Skin epidermis (tissue), 12 donors: ENCODE measurements around the gene NDUFB7.

ENCODE experiments used
- H3K27ac ChIP-seq, 21 experiments: fragments of 200-600 bp; sonication (generic) in 11 of 21; one replicate each; pipeline ENCODE4 v1.5.0; 2020; ENCODE audit warnings: mild to moderate bottlenecking in 3 of 21, inconsistent platforms in 2 of 21, moderate library complexity in 2 of 21
- H3K4me3 ChIP-seq, 7 experiments: fragments of 200-600 bp; sonication (generic) in 2 of 7; one replicate each; pipeline ENCODE4 v1.5.0; 2020; ENCODE audit warnings: inconsistent platforms in 2 of 7, mild to moderate bottlenecking in 2 of 7, moderate library complexity in 1 of 7

Gene NDUFB7

DNA sequence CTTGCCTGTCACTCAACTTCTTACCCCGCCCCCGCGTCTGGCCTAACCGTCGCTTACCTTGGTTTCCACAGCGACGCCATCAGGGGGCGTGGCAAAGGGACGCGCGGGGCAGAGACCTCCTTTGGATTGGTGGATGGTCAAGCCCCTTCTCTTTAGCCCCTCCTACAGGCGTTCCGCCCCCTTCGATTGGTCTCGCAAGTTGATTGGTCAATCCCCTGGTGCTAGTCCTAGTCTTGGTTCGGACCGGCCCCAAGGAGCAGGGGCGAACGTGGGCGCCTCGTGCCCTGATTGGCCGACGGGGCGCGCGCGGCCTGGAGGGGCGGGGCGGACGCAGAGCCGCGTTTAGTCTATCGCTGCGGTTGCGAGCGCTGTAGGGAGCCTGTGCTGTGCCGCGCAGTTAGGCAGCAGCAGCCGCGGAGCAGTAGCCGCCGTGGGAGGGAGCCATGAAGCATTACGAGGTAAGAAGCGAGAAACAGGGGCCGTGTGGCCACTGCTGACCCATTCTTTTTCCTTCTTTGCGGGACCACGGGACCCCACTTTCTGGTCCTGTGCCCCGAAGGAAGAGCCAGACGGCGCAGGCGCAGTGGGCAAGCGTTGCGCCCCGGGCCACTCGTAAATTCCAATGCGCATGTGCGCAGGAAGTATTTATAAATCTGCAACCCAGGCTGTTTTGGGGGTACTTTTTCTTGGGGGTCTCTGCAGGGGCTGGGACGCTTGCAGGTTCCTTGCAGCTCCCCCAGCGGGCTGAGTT is 42.4 kb downstream of the NDUFB7 start, which contains the start of gene TECR:
TECR (plus strand) TSS at position 341 of the 751 bp plus-strand sequence; CDS start at position 444, 103 bp downstream.
- Histone ChIP-seq H3K27ac (peak within 1 kb of the TSS; percentile 38 to 94 (median 85)), H3K4me3 (peak within 1 kb of the TSS; percentile 60 to 95 (median 71))

DNA sequence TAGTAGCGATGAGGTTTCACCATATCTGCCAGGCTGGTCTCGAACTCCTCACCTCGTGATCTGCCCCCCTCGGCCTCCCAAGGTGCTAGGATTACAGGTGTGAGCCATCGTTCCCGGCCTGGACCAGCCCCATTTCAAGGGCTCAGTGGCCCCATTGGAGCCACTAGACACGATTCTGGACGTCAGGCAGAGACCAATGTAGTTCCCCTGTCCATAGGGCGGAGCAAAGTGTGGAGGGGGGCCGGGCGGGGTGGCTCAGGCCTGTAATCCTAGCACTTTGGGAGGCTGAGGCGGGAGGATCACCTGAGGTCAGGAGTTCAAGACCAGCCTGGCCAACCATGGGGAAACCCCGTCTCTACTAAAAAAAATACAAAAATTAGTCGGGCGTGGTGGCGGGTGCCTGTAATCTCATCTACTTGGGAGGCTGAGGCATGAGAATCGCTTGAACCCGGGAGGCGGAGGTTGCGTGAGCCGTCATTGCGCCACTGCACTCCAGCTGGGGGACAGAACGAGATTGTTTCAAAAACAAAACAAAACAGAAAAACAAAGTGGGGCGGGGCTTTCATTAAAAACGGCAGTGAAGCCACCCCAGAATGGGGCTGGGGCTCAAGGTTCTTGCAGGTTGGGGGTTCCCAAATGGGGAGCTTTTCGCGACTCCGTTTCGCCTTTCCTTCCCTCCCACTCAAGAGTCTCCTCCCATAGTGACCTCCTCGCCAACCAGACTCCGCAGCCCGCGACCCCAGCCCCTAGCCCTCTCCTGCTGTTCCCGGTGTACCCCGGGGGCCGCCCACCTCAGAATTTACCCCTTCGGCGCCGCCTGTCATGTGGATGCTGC is 43.2 kb downstream of the NDUFB7 start:
- Histone ChIP-seq H3K4me3 (peak overlapping the region; percentile 60 to 95 (median 71)), H3K27ac (peak overlapping the region in 20 of 21 experiments; percentile 19 to 94 (median 78))

- H3K4me3 ChIP-seq, result peak overlapping the region in 1 of 7 experiments; percentile 10
- peak overlapping the region in 20 of 21 experiments; percentile 39 to 94 (median 83) for H3K27ac ChIP-seq
These were observed 45.4 kb downstream of the NDUFB7 start for GRCh38 chr19:14526423-14526822.

DNA sequence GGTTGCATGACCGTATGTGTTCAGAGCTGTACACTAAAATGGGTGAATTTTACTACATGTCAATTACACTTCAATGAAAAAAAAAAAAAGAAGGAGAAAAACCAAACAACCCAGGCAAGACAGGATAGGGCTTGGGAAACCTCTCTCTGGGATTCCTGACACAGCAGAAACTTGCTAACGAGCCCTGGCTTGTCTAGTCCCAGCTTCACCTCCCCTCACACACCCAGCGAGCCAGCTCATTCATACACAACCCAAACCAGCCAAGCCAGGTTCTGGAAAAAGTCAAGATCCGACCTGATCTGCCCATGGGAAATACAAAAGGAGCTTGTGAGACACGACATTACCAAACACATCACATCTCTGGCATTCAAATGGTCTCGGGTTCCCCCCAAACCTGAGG is 46.1 kb downstream of the NDUFB7 start:
- Histone ChIP-seq H3K4me3 (peak overlapping the region in 1 of 7 experiments; percentile 10), H3K27ac (peak overlapping the region in 20 of 21 experiments; percentile 39 to 97 (median 84))

DNA sequence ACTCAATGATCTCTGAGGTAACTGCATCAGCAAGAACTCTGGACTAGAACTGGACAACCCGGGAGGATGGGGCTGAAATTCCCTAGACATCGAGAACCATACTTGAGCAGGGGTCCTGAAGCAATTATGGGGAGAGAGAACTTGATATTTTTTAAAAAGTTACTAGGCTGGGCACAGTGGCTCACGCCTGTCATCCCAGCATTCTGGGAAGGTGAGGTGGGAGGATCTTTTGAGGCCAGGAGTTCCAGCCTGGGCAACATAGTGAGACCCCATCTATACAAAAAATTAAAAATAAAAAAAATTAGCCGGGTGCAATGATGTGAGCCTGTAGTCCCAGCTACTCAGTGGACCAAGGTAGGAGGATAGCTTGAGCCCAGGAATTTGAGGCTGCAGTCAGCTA is 51.3 kb downstream of the NDUFB7 start:
- H3K27ac ChIP-seq, result peak overlapping the region in 17 of 21 experiments; percentile 7 to 99 (median 91)
- no peak overlapping the region for H3K4me3 ChIP-seq

DNA sequence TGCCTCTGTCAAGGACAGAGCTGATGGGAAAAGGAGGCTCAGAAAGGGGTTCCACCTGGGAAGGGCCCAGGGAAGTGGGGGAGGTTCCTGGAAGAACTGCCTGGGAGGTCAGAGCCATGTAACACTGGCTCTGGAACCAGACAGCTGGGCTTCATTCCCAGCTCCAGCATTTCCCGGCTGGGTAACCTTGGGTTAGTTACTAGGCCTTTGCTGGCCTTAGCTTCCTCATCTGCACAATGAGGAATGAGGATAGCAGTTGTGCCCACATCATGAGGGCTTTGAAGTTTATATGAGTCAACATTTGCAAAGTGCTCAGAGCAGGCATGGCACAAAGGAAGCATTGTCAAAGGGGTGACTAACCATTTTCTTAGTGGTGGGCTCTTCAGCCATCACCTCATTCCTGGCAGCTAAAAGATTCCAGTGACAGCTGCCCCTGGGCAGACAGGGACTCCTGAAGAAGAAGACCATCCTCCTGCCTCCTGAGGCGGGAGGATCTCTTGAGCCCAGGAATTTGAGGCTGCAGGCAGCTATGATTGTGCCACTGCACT is 51.9 kb downstream of the NDUFB7 start:
- H3K4me3 ChIP-seq, result no peak overlapping the region
- H3K27ac ChIP-seq, result peak overlapping the region in 19 of 21 experiments; percentile 7 to 99 (median 91)

DNA sequence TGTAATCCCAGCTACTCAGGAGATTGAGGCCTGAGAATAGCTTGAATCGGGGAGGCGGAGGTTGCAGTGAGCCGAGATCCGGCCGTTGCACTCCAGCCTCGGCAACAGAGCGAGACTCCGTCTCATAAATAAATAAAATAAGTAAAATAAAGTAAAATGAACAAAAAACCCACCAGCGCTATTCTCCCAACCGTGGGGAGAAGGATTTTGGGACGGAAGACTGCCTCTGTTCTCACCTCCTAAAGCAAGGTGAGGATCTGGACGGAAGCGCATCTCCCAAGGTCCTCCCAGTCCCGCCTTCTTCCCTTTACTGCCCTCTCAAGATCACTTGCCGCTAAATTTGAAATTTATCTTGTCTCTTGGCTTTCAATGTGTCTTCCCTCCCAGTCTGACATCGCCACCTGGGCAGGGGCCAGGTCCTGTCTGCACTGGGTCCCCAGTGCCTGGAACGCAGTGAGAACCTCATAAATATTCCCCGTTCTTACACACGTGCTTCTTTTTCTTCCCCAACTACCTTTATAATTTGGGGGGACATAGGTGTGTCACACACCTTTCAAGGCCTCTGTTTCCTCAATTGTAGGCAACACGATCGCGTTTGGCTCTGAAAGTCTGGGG is 52.5 kb downstream of the NDUFB7 start:
- peak overlapping the region in 20 of 21 experiments; percentile 74 to 99 (median 91) for H3K27ac ChIP-seq
- H3K4me3 ChIP-seq, result peak overlapping the region in 1 of 7 experiments; percentile 98

GRCh38 chr19:14517840-14518505 is 53.9 kb downstream of the NDUFB7 start, which contains the start of gene DNAJB1:
Gene DNAJB1, minus strand, starts transcription at chr19:14518397. Its CDS starts 48 bp downstream, at chr19:14518349.
- peak within 1 kb of the TSS; percentile 57 to 99 (median 96) for H3K4me3 ChIP-seq
- H3K27ac ChIP-seq, result peak within 1 kb of the TSS; percentile 81 to 99 (median 97)

DNA sequence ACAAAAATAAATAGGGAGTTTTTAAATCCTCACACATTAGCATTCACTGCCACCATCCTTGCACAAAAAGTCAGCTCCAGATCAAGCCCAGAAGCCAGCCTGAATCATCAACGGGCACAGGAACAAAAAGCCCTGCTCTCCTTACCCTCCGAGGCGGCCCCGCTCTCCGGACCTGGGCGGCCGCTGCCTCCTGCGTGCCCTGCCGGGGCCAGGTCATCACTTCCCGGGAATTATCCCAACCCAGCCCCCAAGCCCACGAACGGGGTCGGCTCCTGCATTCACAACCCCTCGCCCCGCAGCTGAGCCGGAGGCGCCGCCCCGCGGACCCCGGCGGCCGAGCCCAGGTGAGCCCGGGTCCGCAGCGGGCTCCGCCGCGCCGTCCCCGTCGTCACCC is 54.4 kb downstream of the NDUFB7 start:
- Histone ChIP-seq H3K4me3 (peak overlapping the region; percentile 57 to 99 (median 96)), H3K27ac (peak overlapping the region; percentile 81 to 99 (median 97))

DNA sequence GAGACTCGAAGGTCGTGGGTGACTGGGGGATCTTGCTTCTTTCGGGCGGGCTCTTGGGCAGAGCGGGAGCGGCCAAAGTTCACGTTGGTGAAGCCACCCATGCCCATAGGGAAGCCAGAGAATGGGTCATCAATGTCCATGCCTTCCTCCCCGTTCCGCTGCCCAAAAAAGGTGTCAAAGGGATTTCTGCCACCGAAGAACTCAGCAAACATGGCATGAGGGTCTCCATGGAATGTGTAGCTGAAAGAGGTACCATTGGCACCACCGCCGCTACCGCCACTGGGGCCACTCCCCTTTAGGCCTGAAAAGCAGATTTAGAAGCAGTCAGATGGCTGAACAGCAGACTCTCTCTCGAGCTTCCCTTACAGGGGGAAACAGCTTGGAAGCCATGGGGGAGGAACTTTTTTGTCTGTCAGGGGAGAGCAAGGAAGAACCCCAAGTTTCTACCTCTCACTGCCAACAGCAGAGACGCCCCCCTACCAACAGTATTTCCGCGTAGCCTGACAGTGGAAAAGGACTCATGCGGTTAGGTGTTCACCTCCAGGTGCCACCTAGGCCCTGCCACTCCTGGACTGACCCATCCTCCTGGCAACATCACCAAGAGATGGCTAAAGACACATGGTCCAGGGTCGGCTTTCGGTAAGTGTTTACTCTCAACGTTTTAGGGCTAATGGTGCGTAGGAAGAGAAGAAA is 55.0 kb downstream of the NDUFB7 start:
- Histone ChIP-seq H3K27ac (peak overlapping the region in 20 of 21 experiments; percentile 81 to 99 (median 97)), H3K4me3 (peak overlapping the region; percentile 57 to 99 (median 96))
